ENCODE results near the gene FAM114A2.

Gene FAM114A2

DNA sequence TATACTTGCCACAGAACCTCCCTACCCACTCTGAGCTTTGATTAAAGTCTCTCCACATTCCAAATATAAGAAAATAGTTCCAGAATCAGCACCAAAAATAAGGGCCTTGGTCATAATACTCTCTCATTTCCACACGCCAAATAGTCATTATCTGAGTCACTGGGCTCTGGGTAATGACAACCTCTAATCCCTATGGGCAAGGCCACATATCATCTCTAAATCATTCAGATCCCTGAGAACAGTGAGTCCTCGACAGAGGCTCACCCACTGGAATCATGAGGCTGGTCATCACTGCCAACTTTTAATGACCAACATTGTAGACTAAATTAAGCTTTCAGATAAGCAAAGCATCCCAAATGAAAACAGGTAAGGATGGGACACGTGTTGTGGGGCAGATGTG lies 28.1 kb downstream of the FAM114A2 start:
- H3K79me2 ChIP-seq (ENCODE audit: insufficient read depth, low read depth), result no peaks in the 10 kb centered on the region
- TF ChIP-seq, protein P1, sequence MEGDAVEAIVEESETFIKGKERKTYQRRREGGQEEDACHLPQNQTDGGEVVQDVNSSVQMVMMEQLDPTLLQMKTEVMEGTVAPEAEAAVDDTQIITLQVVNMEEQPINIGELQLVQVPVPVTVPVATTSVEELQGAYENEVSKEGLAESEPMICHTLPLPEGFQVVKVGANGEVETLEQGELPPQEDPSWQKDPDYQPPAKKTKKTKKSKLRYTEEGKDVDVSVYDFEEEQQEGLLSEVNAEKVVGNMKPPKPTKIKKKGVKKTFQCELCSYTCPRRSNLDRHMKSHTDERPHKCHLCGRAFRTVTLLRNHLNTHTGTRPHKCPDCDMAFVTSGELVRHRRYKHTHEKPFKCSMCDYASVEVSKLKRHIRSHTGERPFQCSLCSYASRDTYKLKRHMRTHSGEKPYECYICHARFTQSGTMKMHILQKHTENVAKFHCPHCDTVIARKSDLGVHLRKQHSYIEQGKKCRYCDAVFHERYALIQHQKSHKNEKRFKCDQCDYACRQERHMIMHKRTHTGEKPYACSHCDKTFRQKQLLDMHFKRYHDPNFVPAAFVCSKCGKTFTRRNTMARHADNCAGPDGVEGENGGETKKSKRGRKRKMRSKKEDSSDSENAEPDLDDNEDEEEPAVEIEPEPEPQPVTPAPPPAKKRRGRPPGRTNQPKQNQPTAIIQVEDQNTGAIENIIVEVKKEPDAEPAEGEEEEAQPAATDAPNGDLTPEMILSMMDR (conservative IDR thresholded peaks at IDR 0.05; ENCODE audit: low read depth, low read length), result no peak
- no peak overlapping the region for H3K4me3 ChIP-seq (IDR thresholded peaks at IDR 0.05; ENCODE audit: insufficient read depth, low read depth, low read length)
- H3K4me2 ChIP-seq, result no peak overlapping the region
- no peaks in the 10 kb centered on the region for H4K20me1 ChIP-seq (ENCODE audit: insufficient read depth)
- H3K4me1 ChIP-seq (ENCODE audit: low read depth, poor library complexity, severe bottlenecking), result no peaks in the 10 kb centered on the region
- no peak overlapping the region for H3K27ac ChIP-seq
- no peaks in the 10 kb centered on the region for H3K27me3 ChIP-seq (ENCODE audit: insufficient read depth, low read depth)
- H3K36me3 ChIP-seq (ENCODE audit: insufficient read depth), result no peaks in the 10 kb centered on the region
- no peak overlapping the region for H3K9ac ChIP-seq
- H2AFZ ChIP-seq (ENCODE audit: low read depth), result no peak overlapping the region

DNA sequence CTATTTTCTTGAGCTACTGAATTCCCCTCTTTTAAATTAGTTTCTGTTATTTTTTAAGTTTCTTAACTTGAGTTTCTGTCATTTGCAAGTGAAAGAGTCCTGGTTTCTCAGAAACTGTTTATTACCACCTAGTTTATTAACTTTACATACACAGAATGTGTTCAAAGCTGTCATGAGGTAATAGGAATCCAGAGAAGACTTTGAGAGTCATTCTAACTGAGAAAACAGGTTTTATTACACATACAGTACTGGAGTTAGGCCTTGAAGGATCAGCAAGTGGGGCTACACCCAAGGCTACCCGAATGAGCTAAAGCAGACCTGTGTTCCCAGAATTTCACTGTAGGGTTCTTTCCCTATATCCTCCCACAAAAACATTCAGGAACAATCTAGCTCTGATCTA lies 33.1 kb downstream of the FAM114A2 start:
- Histone ChIP-seq H4K20me1 (ENCODE audit: insufficient read depth) (no peaks in the 10 kb centered on the region), H3K79me2 (ENCODE audit: insufficient read depth, low read depth) (no peaks in the 10 kb centered on the region), H3K36me3 (ENCODE audit: insufficient read depth) (no peaks in the 10 kb centered on the region), H3K9ac (no peak overlapping the region), H3K27me3 (ENCODE audit: insufficient read depth, low read depth) (no peaks in the 10 kb centered on the region), H3K27ac (no peak overlapping the region), H2AFZ (ENCODE audit: low read depth) (no peak overlapping the region), H3K4me2 (no peak overlapping the region), H3K4me3 (IDR thresholded peaks at IDR 0.05; ENCODE audit: insufficient read depth, low read depth, low read length) (no peak overlapping the region), H3K4me1 (ENCODE audit: low read depth, poor library complexity, severe bottlenecking) (no peaks in the 10 kb centered on the region)
- TF ChIP-seq, protein P1 (conservative IDR thresholded peaks at IDR 0.05; ENCODE audit: low read depth, low read length), result no peak

DNA sequence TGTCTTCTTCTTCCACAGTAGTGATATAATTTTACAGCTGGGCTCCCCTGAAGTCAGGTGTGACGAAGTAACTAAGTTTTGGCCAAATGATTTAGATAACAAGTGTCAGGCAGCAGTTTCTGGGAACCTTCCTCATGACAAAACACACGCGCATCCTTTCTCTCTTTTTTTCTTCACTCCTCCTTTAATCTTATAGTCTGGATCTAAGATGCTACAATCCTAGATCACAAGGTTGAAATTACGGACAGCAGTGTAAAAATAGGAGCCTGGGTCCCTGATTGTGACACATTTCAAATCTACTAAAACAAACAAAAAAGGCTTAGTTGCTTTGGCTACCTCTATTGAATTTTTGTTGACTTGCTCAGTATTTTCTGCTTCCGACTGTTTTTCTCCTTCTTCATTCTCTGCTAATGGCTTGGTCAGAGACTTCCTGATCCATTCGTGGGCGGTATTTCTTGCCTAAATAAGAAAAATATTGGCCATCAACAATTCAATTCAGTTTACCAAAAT lies 36.1 kb downstream of the FAM114A2 start:
- no peaks in the 10 kb centered on the region for H3K27me3 ChIP-seq (ENCODE audit: insufficient read depth, low read depth)
- no peak overlapping the region for H3K4me2 ChIP-seq
- no peaks in the 10 kb centered on the region for H3K4me1 ChIP-seq (ENCODE audit: low read depth, poor library complexity, severe bottlenecking)
- H3K27ac ChIP-seq, result no peak overlapping the region
- TF ChIP-seq, protein P1 (conservative IDR thresholded peaks at IDR 0.05; ENCODE audit: low read depth, low read length), result no peak
- no peaks in the 10 kb centered on the region for H3K36me3 ChIP-seq (ENCODE audit: insufficient read depth)
- H4K20me1 ChIP-seq (ENCODE audit: insufficient read depth), result no peaks in the 10 kb centered on the region
- no peaks in the 10 kb centered on the region for H3K79me2 ChIP-seq (ENCODE audit: insufficient read depth, low read depth)
- H2AFZ ChIP-seq (ENCODE audit: low read depth), result no peak overlapping the region
- no peak overlapping the region for H3K9ac ChIP-seq
- H3K4me3 ChIP-seq (IDR thresholded peaks at IDR 0.05; ENCODE audit: insufficient read depth, low read depth, low read length), result no peak overlapping the region

DNA sequence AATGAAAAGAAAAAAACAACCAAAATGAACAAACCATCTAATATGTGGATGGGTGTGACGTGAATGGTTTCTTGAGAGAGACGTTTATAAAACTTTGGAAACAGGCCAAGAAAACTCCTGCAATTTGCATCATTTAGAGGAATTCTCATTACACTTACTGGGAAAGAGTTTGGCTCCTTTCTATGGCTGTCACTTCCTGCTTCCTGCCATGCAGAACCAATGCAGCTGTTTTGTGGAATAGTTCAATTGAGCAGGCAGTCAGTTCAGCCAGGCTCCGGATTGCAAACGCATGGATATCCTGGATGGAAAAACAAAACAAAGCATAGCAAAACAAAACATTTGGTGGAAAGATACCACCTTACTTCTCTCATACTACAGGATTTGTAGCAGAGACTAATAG lies 36.6 kb downstream of the FAM114A2 start:
- Histone ChIP-seq H3K79me2 (ENCODE audit: insufficient read depth, low read depth) (no peaks in the 10 kb centered on the region), H3K27ac (no peak overlapping the region), H3K4me1 (ENCODE audit: low read depth, poor library complexity, severe bottlenecking) (no peaks in the 10 kb centered on the region), H3K36me3 (ENCODE audit: insufficient read depth) (no peaks in the 10 kb centered on the region), H4K20me1 (ENCODE audit: insufficient read depth) (no peaks in the 10 kb centered on the region), H3K9ac (no peak overlapping the region), H3K4me3 (IDR thresholded peaks at IDR 0.05; ENCODE audit: insufficient read depth, low read depth, low read length) (no peak overlapping the region), H3K4me2 (no peak overlapping the region), H3K27me3 (ENCODE audit: insufficient read depth, low read depth) (no peaks in the 10 kb centered on the region), H2AFZ (ENCODE audit: low read depth) (no peak overlapping the region)
- TF ChIP-seq, protein P1 (conservative IDR thresholded peaks at IDR 0.05; ENCODE audit: low read depth, low read length), result no peak
